ENCODE results near the gene FANCM.

- TF ChIP-seq CTCF (IDR thresholded peaks at IDR 0.05) (no peak), EP300 (IDR thresholded peaks at IDR 0.05) (no peak), POLR2A (IDR thresholded peaks at IDR 0.05) (no peak)
Observed at GRCh38 chr14:45201905-45202304, 66.2 kb downstream of the FANCM start.
